ENCODE measurements around the gene NCOA7. TPM values are rescaled to one million over a fixed set of nuclear protein-coding genes. Genes with fewer than 3 reads are reported as not detected.
"Not testable (repeated sequence)": the region's sequence is repeated elsewhere in the genome, so short reads cannot be mapped to it uniquely, and the experiment has no call there.

NCOA7 gene
- total RNA-seq, 4 donors from 2014 or later: 6.8 to 14.9 (median 13.3) TPM

DNA sequence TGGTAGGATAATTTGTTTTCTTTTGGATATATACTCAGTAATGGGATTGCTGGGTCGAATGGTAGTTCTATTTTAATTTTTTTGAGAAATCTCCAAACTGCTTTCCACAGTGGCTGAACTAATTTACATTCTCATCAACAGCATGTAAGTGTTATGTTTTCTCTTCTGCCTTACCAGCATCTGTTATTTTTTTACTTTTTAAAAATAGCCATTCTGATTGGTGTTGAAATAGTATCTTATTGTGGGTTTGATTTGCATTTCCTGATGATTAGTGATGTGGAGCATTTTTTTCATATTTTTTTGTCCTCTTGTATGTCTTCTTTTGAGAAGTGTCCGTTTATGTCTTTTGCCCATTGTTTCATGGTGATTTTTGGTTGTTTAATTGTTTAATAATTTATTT lies 177.7 kb downstream of the NCOA7 start:
- no peak for DNase-seq (ENCODE audit: low spot score in 2 of 2)
- no peak for TF ChIP-seq POLR2A (IDR thresholded peaks at IDR 0.05)
- TF ChIP-seq CTCF (IDR thresholded peaks at IDR 0.05): no peak
- intact Hi-C loops (cut with DNase I; ENCODE audit: low total_unique reads): no loop called here
- no peak overlapping the region for H3K4me3 ChIP-seq (ENCODE audit: low read depth, poor library complexity, severe bottlenecking)
- WGBS, 2 donors: 91 to 95% methylated on average over 2 of the region's 2 CpGs

- no peak overlapping the region for H3K4me3 ChIP-seq (ENCODE audit: low read depth, poor library complexity, severe bottlenecking)
- TF ChIP-seq POLR2A (IDR thresholded peaks at IDR 0.05) (no peak), CTCF (IDR thresholded peaks at IDR 0.05) (no peak)
- intact Hi-C loops (cut with DNase I; ENCODE audit: low total_unique reads): no loop called here
- WGBS, 2 donors: 0 to 96% methylated on average over 2 of the region's 2 CpGs
- DNase-seq (ENCODE audit: low spot score in 2 of 2): no peak
These were observed 180.0 kb downstream of the NCOA7 start for GRCh38 chr6:125970760-125971159.

- 84 to 100% methylated on average over 1 of the region's 1 CpG for WGBS, 2 donors
- DNase-seq (ENCODE audit: low spot score in 2 of 2); intact Hi-C loops (cut with DNase I; ENCODE audit: low total_unique reads); H3K4me3 ChIP-seq (ENCODE audit: low read depth, poor library complexity, severe bottlenecking): not testable (repeated sequence)
These were observed 181.7 kb downstream of the NCOA7 start for GRCh38 chr6:125972478-125972877.

DNA sequence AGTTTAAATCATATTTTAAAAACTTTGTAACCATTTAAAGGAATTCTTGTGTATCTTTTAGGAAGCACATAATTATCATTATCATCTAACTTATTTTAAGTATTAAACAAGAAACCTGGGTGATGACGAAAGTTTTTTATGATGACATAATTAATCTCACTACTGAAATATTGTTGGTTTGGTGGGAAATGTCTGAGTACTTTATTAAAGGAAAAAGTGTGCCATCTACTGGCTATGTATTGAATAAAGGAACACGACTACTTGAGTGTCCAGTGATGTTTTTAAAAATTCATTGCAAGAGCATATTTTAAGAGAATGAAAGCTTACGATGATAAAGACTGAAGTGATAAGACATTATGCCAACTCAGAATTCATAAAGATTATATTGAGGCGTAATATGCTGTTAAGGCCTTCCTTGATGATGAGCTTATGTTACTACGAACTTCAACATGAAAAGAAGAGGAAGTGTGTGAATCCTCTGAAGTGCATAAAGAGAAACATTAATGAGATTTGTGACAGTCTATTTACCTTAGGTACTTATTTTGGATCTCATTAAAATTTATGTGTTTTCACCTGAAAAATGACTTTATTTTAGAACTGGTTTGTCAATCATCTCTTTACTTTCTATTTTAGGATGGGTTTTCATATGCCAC lies 183.6 kb downstream of the NCOA7 start:
- no peak for TF ChIP-seq CTCF (IDR thresholded peaks at IDR 0.05)
- TF ChIP-seq POLR2A (IDR thresholded peaks at IDR 0.05): no peak
- H3K4me3 ChIP-seq (ENCODE audit: low read depth, poor library complexity, severe bottlenecking): no peak overlapping the region
- intact Hi-C loops (cut with DNase I; ENCODE audit: low total_unique reads): no loop called here
- no peak for DNase-seq (ENCODE audit: low spot score in 2 of 2)
- WGBS, 2 donors: 38 to 40% methylated on average over 5 of the region's 5 CpGs

DNA sequence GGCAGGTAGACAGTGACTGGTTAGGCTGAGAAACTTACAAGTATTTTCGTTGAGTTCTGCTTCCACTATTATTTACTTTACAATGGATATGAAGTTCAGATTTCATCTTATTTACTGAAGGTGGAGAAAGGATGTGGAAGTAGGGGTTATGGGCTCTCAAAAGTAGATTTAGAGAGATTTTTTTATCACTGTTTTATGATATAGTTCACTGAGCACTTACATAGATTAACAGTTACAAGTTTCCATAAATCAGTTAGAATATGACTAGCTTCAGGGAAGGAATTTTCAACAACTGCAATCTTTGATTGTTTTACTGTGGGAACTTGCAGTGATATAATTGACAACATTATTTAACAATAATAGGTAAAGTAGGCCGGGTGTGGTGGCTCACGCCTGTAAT lies 188.3 kb downstream of the NCOA7 start:
- 89 to 90% methylated on average over 3 of the region's 3 CpGs for WGBS, 2 donors
- TF ChIP-seq CTCF (IDR thresholded peaks at IDR 0.05) (no peak), POLR2A (IDR thresholded peaks at IDR 0.05) (no peak)
- no peak for DNase-seq (ENCODE audit: low spot score in 2 of 2)
- intact Hi-C loops (cut with DNase I; ENCODE audit: low total_unique reads): no loop called here
- no peak overlapping the region for H3K4me3 ChIP-seq (ENCODE audit: low read depth, poor library complexity, severe bottlenecking)

Other genes starting within 250 kb of the NCOA7 start
- gene HEY2, start 41.3 kb upstream of the NCOA7 start, total RNA-seq: 1 to 10 TPM in 2 of 4 donors, under 1 TPM in 2; 0.65 to 2.9 (median 1.5) TPM
- 10 to 100 TPM; 20.9 to 42.6 (median 28.9) TPM for gene HINT3, start 165.8 kb downstream of the NCOA7 start, total RNA-seq
- 10 to 100 TPM in 2 of 4 donors, 1 to 10 TPM in 2; 8.1 to 14.0 (median 11.0) TPM for gene TRMT11, start 195.6 kb downstream of the NCOA7 start, total RNA-seq